ENCODE data around the gene AP3S1. TPM values are rescaled to one million over a fixed set of nuclear protein-coding genes. Genes with fewer than 3 reads are reported as not detected.
"Not testable (repeated sequence)": the region's sequence is repeated elsewhere in the genome, so short reads cannot be mapped to it uniquely, and the experiment has no call there.

AP3S1 gene
- total RNA-seq, 4 donors from 2014 or later: 59.6 to 86.9 (median 77.6) TPM

- TF ChIP-seq CTCF (IDR thresholded peaks at IDR 0.05): no peak
- ATAC-seq (ENCODE audit: low FRiP score): no peak
- no peak for DNase-seq (ENCODE audit: low spot score)
Measured at GRCh38 chr5:115858396-115858795, 16.7 kb downstream of the AP3S1 start.

- no peak for TF ChIP-seq CTCF (IDR thresholded peaks at IDR 0.05)
- DNase-seq (ENCODE audit: low spot score) (no peak), ATAC-seq (ENCODE audit: low FRiP score) (no peak)
Measured at GRCh38 chr5:115859378-115859777, 17.6 kb downstream of the AP3S1 start.

- ATAC-seq (ENCODE audit: low FRiP score) (no peak), DNase-seq (ENCODE audit: low spot score) (no peak)
- TF ChIP-seq CTCF (IDR thresholded peaks at IDR 0.05): no peak
Measured at GRCh38 chr5:115869256-115869795, 27.6 kb downstream of the AP3S1 start.

- no peak for TF ChIP-seq CTCF (IDR thresholded peaks at IDR 0.05)
- DNase-seq (ENCODE audit: low spot score) (no peak), ATAC-seq (ENCODE audit: low FRiP score) (no peak)
Measured at GRCh38 chr5:115872447-115872846, 30.7 kb downstream of the AP3S1 start.

- TF ChIP-seq CTCF (IDR thresholded peaks at IDR 0.05): no peak
- ATAC-seq (ENCODE audit: low FRiP score): no peak
Measured at GRCh38 chr5:115873392-115873791, 31.7 kb downstream of the AP3S1 start.

GRCh38 chr5:115875447-115875846 lies 33.7 kb downstream of the AP3S1 start:
- no peak for DNase-seq (ENCODE audit: low spot score)
- no peak for TF ChIP-seq CTCF (IDR thresholded peaks at IDR 0.05)

More at GRCh38 chr5:115873392-115873791, 31.7 kb downstream of the AP3S1 start:
- no peak for DNase-seq (ENCODE audit: low spot score)

GRCh38 chr5:115877342-115877741 lies 35.6 kb downstream of the AP3S1 start:
- ATAC-seq (ENCODE audit: low FRiP score); DNase-seq (ENCODE audit: low spot score): not testable (repeated sequence)

More at GRCh38 chr5:115875447-115875846, 33.7 kb downstream of the AP3S1 start:
- ATAC-seq (ENCODE audit: low FRiP score): no peak

GRCh38 chr5:115882434-115882833 lies 40.7 kb downstream of the AP3S1 start:
- not testable (repeated sequence) for DNase-seq (ENCODE audit: low spot score); ATAC-seq (ENCODE audit: low FRiP score)
